Measurements from ENCODE around the gene ADH7. TPM values are rescaled to one million over a fixed set of nuclear protein-coding genes. Genes with fewer than 3 reads are reported as not detected.

ADH7 gene
- total and polyA plus RNA-seq, 9 of the 15 experiments (the other 6 are each of a cell fraction or from before 2014, with no cell fraction given): not detected

DNA sequence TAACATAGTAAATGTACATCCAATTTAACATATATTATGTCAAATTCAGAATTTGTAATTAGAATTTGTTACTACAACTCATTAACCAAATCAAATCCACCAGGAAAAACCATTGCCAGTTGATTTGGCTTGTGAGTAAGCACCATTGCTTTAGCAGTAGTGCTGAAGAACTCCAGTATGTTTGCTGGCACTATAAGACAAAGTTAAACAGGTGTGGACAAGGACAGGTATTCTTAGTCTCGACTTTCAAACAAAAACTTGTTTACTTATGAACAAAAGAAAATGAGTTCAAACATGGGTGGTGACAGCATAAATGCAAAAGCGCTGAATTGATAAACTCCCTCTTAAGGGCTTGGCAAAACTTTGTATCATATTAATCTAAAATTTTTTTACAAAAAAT is 1.3 kb upstream of the ADH7 start:
- FAIRE-seq (no peak), ATAC-seq (no peak), DNase-seq (ENCODE audit: extremely low read depth in 1 of 4, low spot score in 3 of 4) (no peak)
- Histone ChIP-seq H4K20me1 (replicated peaks; ENCODE audit: control insufficient read depth, insufficient read depth, low read length) (no peaks in the 10 kb centered on the region), H3K9me1 (ENCODE audit: control insufficient read depth, insufficient read depth, low read length) (no peaks in the 10 kb centered on the region), H3K9ac (ENCODE audit: insufficient read depth in 1 of 2, low read depth in 2 of 2, low read length in 2 of 2) (no peak overlapping the region), H3K9me3 (replicated peaks; ENCODE audit: control insufficient read depth, insufficient read depth, low read depth, low read length) (no peaks in the 10 kb centered on the region), H3K36me3 (ENCODE audit: control insufficient read depth, insufficient read depth, low read length) (no peaks in the 10 kb centered on the region), H3K4me3 (no peak overlapping the region), H3K4me2 (ENCODE audit: insufficient read depth, low read length) (no peak overlapping the region), H3K27me3 (ENCODE audit: control insufficient read depth in 2 of 2, insufficient read depth in 2 of 2, low read length in 2 of 2) (no peaks in the 10 kb centered on the region), H3K27ac (ENCODE audit: extremely low read depth, low read depth, low read length) (no peak overlapping the region), H2AFZ (ENCODE audit: low read depth, low read length) (no peak overlapping the region), H3K4me1 (replicated peaks in 1 of 2; ENCODE audit: control insufficient read depth in 2 of 2, insufficient read depth in 2 of 2, low read length in 2 of 2) (no peaks in the 10 kb centered on the region), H3K79me2 (ENCODE audit: control insufficient read depth, insufficient read depth, low read length) (no peaks in the 10 kb centered on the region)
- no TSS peak for BruUV-seq (replicated peaks)
- CTCF ChIA-PET (ENCODE audit: low intra/inter-chr PET ratio): no interaction called here
- TF ChIP-seq HDAC1 (IDR thresholded peaks at IDR 0.05) (no peak), ZEB2 (IDR thresholded peaks at IDR 0.05) (no peak), ZNF584 (CRISPR knock-in tag; IDR thresholded peaks at IDR 0.05; ENCODE audit: low read depth) (no peak), ZNF174 (CRISPR knock-in tag; IDR thresholded peaks at IDR 0.05) (no peak), TAF9B (IDR thresholded peaks at IDR 0.05; ENCODE audit: partially characterized antibody) (no peak), KLF6 (CRISPR knock-in tag; IDR thresholded peaks at IDR 0.05; ENCODE audit: borderline replicate concordance) (no peak), PTRF (tag; IDR thresholded peaks at IDR 0.05) (no peak), RFX1 (IDR thresholded peaks at IDR 0.05) (no peak), NR2C2 (CRISPR knock-in tag; IDR thresholded peaks at IDR 0.05) (no peak), NR2C2 (tag; IDR thresholded peaks at IDR 0.05) (no peak)
- WGBS (ENCODE audit: insufficient coverage, low coverage, missing lambda C conversion rate): 3% methylated on average over 2 of the region's 2 CpGs
- in situ Hi-C loops (cut with MboI): no loop called here
- POLR2A ChIA-PET: no interaction called here
- intact Hi-C loops (cut with micrococcal nuclease): no loop called here
